GM12872 (cell line): ENCODE data around the gene ALPK1.

ENCODE experiments used
- CTCF ChIP-seq: IDR thresholded peaks from 3 replicates; pipeline ENCODE4 v1.5.1; 2011; ENCODE audit warnings: low read depth, mild to moderate bottlenecking, low read length, moderate library complexity; ENCODE audit not compliant: insufficient read depth

Gene ALPK1

GRCh38 chr4:112279882-112280315, 17.3 kb upstream of the ALPK1 start:
- TF ChIP-seq CTCF = no peak

- TF ChIP-seq CTCF = no peak
These were observed 16.6 kb upstream of the ALPK1 start for GRCh38 chr4:112280386-112281056.

- no peak for TF ChIP-seq CTCF
These were observed 14.1 kb upstream of the ALPK1 start for GRCh38 chr4:112282860-112283667.

- TF ChIP-seq CTCF = no peak
These were observed 13.0 kb upstream of the ALPK1 start for GRCh38 chr4:112284166-112284565.

GRCh38 chr4:112284662-112285411, 12.3 kb upstream of the ALPK1 start:
- TF ChIP-seq CTCF = no peak

- TF ChIP-seq CTCF = no peak
These were observed 9.7 kb upstream of the ALPK1 start for GRCh38 chr4:112287258-112287989.
